ENCODE results near the gene NEK6.

The NEK6 gene

GRCh38 chr9:124281931-124282371 is 24.2 kb downstream of the NEK6 start:
- peak; percentile 34 for DNase-seq

- DNase-seq, result no peak
These were observed 24.9 kb downstream of the NEK6 start for GRCh38 chr9:124282442-124283227.

GRCh38 chr9:124283228-124283814 is 25.6 kb downstream of the NEK6 start:
- no peak for DNase-seq

- DNase-seq, result no peak
These were observed 26.6 kb downstream of the NEK6 start for GRCh38 chr9:124284237-124284831.

GRCh38 chr9:124284940-124285441 is 27.2 kb downstream of the NEK6 start:
- DNase-seq, result no peak

- no peak for DNase-seq
These were observed 27.7 kb downstream of the NEK6 start for GRCh38 chr9:124285490-124285889.

- DNase-seq, result peak; percentile 63
These were observed 28.1 kb downstream of the NEK6 start for GRCh38 chr9:124285903-124286291.

- DNase-seq, result peak; percentile 26
These were observed 28.7 kb downstream of the NEK6 start for GRCh38 chr9:124286292-124286931.

- peak; percentile 65 for DNase-seq
These were observed 32.4 kb downstream of the NEK6 start for GRCh38 chr9:124290053-124290591.

- DNase-seq, result no peak
These were observed 33.2 kb downstream of the NEK6 start for GRCh38 chr9:124290743-124291554.

GRCh38 chr9:124291801-124292396 is 34.1 kb downstream of the NEK6 start:
- DNase-seq, result peak; percentile 41

- no peak for DNase-seq
These were observed 35.2 kb downstream of the NEK6 start for GRCh38 chr9:124292696-124293593.

- no peak for DNase-seq
These were observed 36.2 kb downstream of the NEK6 start for GRCh38 chr9:124293718-124294506.

GRCh38 chr9:124295159-124295794 is 37.5 kb downstream of the NEK6 start:
- DNase-seq, result no peak

GRCh38 chr9:124296094-124296493 is 38.3 kb downstream of the NEK6 start:
- no peak for DNase-seq

- DNase-seq, result no peak
These were observed 39.2 kb downstream of the NEK6 start for GRCh38 chr9:124296796-124297550.

- DNase-seq, result no peak
These were observed 39.8 kb downstream of the NEK6 start for GRCh38 chr9:124297551-124297901.

- no peak for DNase-seq
These were observed 40.3 kb downstream of the NEK6 start for GRCh38 chr9:124297915-124298645.
